ENCODE measurements around the gene LRRC4.

The LRRC4 gene

DNA sequence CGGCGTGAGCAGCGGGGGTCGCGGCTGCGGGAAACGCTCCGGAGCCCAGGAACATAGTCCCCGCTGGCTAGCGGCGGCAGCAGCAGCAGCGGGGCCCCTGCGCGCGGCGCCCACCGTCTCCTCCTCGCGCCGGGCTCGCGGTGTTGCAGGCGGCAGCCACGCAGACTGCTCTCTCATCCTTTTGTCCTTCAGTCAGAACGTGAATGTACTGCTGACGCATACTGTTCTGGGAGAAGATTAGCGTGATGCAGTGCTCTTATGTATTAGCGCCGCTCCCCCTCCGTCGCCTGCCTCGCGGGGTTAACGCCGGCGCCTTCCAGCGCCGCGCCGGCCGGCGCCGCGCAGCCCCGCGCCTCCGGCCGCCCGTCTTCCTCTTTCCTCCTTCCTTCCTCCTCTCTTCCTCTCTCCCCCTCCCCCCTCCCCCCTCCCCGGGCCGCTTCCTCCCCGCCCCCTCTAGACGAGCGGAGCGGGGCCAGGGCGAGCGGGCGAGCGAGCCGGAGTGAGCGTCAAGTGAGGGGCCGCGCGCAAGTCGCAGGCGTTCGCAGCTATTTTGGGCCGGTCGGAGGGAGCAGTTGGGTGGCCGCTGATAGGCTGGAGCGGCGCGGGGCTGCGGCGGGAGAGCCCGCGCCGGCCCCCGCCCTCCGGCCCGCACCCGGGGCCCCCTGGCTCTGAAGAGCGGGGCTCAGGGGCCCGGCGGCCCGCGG is 816 bp upstream of the LRRC4 start:
- DNase-seq (ENCODE audit: low spot score), result peak; percentile 15

DNA sequence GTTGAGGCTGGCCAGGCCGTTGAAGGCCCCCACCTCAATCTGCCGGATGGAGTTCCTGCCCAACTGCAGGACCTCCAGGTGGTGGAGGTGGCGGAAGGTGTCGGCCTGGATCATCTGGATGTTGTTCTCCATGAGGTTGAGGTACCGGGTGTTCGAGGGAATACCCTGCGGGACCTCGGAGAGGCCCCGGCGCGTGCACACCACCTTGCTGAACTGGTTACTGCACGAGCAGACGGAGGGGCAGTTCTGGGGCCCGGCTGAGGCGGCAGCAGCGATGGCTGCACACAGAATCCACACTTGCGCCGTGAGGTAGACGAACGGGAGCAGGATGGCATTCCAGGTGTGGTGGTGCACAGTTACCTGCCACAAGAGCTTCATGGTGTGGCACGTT is 979 bp downstream of the LRRC4 start:
- no peak for DNase-seq (ENCODE audit: low spot score)

DNA sequence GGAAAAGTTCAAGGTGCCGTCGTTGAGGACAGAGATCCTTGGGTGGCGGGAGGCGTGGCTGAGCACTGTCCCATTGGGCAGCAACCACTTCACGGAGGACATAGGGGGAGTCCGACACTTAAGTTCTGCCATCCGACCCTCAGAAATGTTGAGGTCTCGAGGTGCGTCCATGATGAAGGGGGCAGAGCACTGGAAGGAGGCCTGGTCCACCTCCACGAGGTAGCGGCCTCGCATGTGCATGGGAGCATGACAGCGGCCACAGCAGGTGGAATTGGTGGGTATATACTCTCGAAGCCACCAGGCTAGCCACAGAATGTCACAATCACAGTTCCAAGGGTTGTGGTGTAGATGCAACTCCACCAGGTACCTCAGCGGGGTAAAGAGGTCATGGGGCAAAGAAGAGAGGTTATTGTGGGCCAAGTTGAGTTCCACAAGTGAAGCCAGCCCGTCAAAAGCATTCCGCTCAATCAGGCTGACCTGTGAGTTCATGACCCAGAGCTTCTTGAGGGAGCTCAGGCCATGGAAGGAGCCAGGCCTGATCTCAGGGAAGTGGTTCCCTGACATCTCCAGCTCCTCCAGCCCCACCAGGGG is 1.7 kb downstream of the LRRC4 start:
- no peak for DNase-seq (ENCODE audit: low spot score)

DNA sequence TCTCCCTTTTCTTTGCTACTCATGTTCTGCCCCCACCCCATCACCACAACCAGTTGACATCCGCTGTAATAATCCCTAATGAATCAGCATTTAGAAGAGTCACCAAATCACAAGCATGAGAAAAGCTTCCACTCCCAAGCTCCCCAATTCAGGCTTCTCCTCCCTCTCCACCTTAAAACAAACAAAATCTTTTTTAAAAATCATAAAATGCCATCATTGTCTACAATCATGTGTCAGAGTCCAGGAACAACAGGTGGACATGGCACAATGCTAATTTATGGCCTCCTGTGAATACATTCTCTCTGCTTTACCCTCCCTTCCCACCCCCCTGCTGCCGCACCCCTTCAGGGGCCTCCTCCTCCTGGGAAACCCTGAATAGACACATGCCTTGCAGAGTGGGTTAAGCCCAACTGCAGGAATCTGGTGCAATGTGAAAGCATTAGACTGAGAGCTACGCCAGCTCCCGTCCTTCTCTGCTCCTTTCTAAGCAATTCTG is 3.7 kb downstream of the LRRC4 start:
- no peak for DNase-seq (ENCODE audit: low spot score)

DNA sequence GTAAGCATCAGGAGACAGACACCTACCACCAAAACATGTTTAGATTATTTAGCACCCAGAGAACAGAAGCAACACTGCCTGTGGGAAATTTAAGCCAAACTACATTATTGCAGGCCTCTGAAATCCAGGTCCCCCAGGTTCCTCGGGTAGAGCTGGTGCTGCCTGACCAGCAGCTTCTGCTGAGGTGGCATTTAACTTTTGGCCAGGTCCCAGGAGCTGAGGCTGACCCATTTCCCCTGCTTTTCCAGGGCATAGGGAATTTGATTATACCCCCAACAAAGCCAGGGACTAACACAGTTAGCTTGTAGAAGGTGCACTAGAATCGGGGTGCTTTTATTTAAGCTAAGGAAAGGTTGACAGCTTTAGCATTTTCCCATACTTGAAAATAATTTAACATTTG is 4.7 kb downstream of the LRRC4 start:
- DNase-seq (ENCODE audit: low spot score), result no peak

DNA sequence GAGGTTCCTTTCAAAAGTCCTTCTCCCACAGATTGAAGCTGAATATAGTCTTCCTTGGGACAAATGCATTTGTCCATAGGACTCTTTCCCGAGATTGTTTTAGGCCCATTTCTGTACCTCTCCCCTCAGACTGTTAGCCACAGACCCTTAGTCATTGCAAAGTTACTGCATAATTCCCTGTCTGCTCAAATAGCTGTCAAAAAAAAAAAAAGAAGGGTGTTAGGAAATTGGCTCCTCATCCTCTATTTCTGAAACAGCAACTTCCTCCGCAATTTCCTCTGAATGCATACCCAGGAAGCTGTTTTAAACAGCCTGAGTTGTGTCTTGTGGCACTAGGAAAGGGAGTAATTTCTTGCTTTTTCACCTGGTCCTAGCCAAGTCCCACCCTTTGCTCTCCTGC is 5.4 kb downstream of the LRRC4 start:
- no peak for DNase-seq (ENCODE audit: low spot score)

DNA sequence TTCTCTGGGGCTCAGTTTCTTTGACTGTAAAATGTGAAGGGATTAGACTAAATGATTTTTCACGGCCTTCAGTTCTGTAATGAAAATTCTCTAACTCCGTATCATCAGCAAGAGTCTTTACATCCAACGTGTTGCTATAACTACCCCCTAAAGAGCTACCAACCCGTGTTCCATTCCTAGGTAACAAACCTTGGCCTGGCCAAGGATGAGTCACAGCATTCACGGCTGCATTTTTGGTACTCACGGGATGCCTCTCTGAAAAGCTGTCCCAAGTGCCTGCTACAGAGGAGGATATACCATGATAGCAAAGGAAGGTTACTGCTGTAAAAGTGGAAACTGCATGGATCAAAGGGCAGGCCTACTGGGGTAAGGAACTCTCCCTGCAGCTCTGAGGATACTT is 5.9 kb downstream of the LRRC4 start:
- DNase-seq (ENCODE audit: low spot score), result no peak

DNA sequence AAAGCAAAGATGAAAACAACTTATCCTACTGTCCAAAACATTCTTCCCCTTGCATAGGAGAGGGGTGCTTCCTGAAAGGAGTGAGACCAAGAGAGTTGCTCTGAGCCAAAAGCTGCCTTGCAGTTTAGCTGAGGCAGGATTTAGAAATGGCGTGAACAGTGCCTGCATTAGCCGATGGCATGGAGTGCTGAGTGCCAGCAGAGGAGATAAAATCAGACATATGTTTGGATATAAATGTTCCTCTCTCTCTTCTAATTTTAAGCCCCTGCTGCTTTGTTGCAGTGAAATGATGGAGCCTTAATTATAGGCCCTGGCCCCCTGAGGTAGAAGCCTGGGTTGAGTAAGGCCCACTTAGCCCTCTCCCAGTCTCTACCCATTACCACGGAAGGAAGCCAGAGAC is 7.1 kb downstream of the LRRC4 start:
- DNase-seq (ENCODE audit: low spot score), result no peak

DNA sequence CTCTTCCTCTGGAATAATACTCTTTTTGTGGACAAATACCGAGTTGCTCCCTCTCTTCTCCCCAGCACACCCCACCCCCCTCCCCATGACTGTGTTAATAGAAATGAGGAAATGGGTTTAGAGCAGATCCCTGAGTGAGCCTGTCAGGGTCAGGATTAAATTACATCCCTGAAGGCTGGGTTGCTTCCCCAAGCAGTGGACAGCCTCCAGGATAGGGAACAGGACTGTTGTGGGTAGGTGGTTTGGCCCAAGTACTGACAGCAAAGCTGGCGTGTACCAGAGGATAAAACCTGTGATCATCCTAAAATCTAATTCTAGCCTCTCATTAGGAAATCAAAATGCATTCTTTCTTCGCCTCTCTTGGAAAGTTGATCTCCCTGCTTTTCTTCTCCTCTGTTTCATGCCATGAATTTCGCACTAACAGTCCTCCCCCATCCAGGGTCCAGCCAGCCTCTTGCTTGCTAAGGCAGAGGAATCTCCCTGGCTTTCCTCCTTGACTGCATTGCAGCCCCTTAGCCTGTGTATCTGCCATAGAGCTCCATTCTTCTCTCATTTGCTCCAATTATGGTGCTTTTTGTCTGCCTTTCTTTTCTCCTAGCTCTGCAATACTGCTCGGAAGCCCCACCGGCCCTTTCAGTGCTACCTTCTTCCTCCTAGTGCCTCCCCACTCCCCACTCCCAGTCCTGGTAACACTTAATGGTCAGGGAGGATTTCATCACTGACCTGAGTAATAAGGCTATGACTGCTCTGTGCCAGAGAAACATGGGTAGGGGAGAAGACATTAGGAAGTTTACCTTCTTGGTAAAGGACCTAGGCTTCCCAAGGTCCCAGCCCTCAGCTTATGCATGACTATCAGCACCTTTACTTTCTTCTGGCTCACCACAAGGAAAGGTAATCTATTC is 8.4 kb downstream of the LRRC4 start:
- no peak for DNase-seq (ENCODE audit: low spot score)

DNA sequence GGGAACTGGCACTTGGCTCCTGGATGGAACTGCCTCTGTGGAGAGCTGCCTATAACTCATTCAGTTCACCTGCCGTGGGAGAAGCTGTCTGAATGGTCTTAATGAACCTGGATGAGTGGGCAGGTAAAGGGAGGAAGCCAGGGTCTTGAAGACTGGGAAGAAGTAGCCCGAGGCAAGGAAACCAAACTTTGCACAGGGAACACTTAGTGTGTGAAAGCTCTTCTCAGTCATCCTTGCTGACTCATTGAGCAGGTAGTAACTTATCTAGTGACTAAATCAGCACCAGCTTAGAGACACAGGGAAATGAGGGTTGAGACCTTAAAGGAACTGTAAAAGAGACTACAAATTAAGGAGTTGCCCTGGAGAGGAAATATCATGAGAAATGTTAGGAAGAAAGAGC is 9.9 kb downstream of the LRRC4 start:
- no peak for DNase-seq (ENCODE audit: low spot score)

DNA sequence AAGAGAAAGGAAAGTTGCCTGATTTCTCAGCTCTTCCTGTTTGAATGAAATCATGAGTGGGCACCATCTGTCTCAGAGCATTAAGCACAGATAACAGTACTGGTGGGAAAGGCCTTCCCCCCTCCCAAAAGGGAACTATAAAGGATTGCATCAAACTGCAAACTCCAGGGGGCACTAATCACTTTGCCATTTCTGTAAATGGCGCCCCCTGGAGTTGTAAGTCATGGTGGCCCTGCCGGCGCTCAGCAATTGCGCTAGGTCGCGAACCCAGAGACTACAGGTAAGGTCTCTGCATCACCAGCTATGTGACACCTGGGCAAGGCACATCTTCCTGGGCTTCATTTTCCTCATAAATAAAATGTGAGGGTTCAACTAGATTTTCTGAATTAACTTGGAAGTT is 11.1 kb downstream of the LRRC4 start:
- DNase-seq (ENCODE audit: low spot score), result peak; percentile 32

DNA sequence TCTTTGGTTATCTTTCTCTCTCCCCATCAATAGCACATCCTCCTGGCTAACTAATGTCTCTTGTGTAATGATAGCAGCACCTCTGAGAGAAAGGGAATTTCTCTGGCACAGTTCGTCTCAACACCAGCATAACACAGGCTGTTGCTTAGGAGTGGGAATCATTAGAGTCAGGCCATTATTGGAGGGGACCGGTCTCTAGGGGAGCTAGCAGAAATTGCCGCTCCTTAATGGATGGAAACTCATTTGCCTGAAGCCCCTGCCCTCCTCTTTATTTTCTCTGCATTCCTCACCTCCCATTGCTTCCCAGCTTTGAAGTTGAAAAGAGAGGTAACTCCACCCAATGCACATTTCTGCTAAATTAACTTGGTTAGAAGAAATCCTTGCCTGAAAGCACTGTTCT is 11.9 kb downstream of the LRRC4 start:
- no peak for DNase-seq (ENCODE audit: low spot score)

DNA sequence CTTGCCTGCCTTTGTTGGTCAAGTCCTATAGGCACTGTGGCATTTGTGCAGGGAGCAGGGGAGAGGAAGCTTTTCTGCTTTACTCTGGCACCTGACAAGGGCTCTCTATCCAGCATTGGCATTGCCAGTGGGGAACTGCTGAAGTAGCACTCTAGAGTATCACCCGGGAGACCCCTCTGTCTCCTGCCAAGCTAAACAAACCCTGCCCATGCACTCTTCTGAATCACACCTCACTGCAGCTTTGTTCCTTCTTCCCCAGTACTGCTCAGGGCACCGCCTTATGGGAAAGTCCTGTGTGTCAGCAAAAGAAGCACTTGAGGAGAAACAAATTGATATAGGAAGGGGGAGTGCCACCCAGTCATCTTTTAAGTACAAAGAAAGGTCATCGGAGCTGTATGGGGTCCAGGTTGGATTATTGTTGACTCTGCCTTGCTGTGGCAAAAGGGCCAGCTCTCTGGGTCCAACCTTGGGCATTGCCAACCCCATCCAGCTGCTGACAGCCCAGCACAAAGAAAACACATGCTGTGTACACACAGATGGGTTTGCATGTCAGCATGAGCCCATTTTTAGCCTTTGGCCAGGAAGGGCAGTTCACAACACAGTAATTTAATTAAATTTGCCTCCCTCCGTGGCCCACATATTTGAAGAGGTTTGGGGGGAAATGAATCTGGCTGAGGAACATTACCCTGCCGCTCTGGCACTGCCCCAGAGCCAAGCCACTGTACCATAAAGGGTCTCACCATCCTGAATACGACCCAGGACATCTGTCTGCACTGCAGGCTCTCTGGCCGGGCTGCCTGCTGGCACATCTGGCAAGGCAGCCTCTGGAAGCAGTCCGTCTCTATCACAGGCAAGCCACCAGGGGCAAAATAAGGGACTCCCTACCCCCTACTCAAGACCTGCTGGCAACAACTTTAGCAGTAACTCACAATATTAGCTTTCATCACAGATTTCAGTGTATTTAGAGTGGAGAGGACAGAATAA is 13.1 kb downstream of the LRRC4 start:
- DNase-seq (ENCODE audit: low spot score), result no peak

DNA sequence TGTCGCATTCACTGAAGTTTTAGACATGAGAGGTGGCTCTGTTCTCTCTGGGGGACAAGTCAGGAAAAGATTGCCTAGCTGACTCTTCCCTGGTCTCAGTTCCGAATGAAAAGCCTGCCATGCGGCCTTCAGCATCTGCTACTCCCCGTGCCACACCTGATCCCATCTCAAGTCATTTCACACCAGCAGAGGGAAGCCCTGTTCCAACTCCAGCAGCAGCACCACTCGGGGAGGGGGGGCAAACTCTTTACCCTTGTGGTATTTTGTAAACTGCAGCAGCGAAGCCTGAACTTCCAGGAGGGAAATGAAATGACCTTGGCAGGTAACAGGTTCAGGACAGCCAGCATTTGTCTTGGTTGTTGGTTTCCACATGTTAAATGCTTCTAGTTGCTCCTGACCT is 13.8 kb downstream of the LRRC4 start:
- no peak for DNase-seq (ENCODE audit: low spot score)

DNA sequence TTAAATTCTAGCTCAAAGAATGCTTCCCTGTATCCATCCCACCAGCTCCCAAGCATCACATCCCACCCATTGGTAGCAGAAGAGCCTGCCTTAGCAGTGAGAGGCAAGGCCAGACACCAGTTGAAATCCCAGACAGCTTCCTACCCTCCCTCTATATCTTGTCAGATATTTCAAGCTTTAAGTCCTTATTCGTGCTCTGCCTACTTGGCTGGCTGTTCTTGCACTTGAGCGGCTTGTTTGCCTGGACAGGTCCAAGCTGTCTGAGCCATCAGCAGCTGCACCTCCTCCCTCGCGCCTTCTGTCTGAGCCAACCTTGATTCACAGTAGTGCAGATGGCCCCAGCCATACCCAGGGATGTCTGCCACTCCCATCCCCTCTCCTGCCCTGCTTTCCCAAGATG is 16.4 kb downstream of the LRRC4 start:
- no peak for DNase-seq (ENCODE audit: low spot score)

DNA sequence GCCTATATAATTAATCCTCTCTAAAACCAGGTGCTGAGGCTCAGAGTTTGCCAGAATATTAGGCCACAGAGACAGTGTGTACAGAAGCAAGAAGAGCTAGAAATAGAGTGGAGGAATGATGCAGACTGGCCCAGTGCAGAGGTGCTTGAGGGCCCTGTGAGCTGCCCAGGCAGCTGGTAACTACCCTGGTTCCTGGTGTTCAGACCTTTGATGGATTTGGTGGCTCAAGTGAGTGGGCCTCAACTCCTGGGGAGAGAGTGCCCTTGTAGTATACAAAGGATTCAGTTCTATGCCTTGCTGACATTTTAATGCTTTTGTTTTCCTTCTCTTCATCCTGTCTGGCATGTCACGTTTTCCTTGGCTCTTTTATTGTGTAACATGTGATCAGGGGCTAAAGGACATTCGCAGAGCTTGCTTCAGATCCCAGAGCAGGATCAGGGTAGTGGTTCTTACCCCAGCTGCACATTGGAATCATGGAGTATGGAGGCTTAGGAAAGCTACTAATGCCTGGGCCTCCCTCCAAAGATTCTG is 20.0 kb downstream of the LRRC4 start:
- DNase-seq (ENCODE audit: low spot score), result no peak

DNA sequence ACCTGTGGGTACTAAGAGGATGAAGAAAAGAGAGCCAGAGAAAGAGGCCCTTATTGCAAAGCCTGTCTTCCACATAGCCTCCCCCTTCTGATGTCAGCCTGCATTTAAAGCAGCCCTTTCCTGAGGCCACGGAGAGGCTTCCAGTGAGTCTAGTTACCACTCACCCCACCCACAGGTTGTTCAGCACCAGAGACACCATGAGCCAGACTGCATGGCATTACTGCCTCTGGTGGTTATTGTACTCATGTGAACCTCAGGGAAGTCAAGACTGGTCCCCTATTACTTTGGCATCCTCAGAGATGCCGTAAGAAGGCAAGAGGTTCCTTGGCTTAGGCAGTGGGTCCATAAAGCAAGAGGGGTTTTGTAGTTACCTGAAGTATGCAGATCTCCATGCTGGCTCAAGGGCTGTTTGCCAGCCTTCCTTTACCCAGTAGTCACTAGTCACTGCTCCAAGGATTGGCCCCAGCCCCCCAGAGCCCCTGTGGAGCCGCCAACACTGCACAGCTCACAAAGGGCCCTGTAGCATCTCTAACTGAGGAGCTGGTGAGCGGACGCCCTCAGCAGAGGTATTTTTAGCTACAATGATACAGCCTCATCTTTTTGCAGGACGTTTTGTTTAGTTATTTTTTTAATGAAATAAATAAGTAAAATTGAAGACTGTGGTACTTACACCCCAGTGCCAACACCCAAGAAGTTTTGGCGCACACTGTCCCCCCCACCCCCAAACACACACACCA is 20.7 kb downstream of the LRRC4 start:
- DNase-seq (ENCODE audit: low spot score), result peak; percentile 25

DNA sequence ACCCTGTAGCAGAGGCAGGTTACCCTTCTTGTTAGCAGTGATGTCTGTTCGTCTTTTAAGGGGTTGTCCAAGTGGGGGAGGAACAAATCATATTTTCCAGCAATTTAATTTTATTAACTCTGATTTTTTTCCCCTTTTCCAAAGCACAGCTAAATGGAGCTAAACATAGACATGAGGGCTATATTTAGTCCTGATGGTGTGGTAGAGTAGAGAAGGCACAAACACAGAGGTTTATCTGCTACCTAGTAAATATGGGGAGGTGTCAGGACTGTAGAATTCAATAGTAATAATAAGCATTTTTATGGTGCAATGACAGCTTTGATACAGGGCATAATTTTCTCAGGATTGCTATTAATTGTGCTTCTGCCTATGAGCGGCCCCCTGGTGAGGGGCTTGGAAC is 22.5 kb downstream of the LRRC4 start:
- no peak for DNase-seq (ENCODE audit: low spot score)

DNA sequence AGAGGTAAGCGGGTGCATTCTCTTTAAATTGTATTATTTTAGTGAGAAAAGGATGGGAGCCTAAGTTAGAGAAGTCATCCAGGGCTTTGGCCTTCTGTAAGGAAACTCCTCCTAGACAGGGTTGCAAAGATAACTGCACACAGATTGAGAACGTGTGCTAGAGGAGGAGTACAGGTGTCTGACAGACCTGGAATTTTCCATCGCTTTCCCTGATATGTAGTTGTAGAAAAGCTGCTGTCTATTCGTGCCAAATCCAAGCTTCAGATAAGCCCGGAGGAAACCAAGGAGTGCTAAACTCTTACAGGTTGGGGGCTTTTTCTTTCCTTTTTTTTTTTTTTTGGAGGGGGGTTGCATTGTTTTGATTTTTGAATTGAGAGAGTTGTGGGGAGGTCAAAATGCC is 23.1 kb downstream of the LRRC4 start:
- no peak for DNase-seq (ENCODE audit: low spot score)

DNA sequence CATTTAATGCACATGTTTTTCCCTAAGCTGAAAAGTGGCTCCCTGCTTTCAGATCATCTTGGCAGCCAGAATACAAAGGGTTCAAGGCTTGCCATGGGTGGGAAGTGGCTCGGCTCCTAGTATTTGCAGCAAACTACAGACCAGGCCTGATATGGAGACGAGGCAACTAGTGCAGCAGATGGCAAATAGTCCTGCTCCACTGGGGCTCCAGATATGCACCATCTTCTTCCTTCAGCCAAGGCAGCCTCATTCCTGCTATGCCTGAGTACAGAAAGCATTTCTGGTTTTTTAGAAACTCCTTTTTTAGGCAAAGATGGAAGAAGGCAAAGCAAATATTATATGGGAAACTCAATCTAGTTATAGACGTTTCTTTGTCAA is 23.9 kb downstream of the LRRC4 start:
- DNase-seq (ENCODE audit: low spot score), result no peak

All from hematopoietic multipotent progenitor cell treated with erythropoietin and hydrocortisone succinate and interleukin-3 and kit ligand, for 17 days (in vitro differentiated cells).